CD4-positive, alpha-beta T cell treated with Interleukin-17A for 1 hour (primary cell): Measurements from ENCODE around the gene MYDGF.
"Not testable (repeated sequence)": the region's sequence is repeated elsewhere in the genome, so short reads cannot be mapped to it uniquely, and the experiment has no call there.

ENCODE experiments used
- DNase-seq: peaks from one replicate; pipeline ENCODE4 v3.0.0-alpha.2; 2020

Gene MYDGF

GRCh38 chr19:4699826-4700692 lies 29.9 kb upstream of the MYDGF start:
- no peak for DNase-seq

- DNase-seq: no peak
Measured at GRCh38 chr19:4697304-4697703, 27.2 kb upstream of the MYDGF start.

GRCh38 chr19:4695224-4695731 lies 25.1 kb upstream of the MYDGF start:
- DNase-seq: no peak

- no peak for DNase-seq
Measured at GRCh38 chr19:4694211-4694987, 24.3 kb upstream of the MYDGF start.

- no peak for DNase-seq
Measured at GRCh38 chr19:4693471-4694121, 23.5 kb upstream of the MYDGF start.

GRCh38 chr19:4693078-4693350 lies 22.9 kb upstream of the MYDGF start:
- no peak for DNase-seq

- no peak for DNase-seq
Measured at GRCh38 chr19:4692251-4693077, 22.3 kb upstream of the MYDGF start.

- no peak for DNase-seq
Measured at GRCh38 chr19:4691373-4691772, 21.2 kb upstream of the MYDGF start.

- no peak for DNase-seq
Measured at GRCh38 chr19:4690361-4690760, 20.2 kb upstream of the MYDGF start.

- DNase-seq: no peak
Measured at GRCh38 chr19:4689403-4689802, 19.3 kb upstream of the MYDGF start.

GRCh38 chr19:4688587-4688986 lies 18.4 kb upstream of the MYDGF start:
- no peak for DNase-seq

- DNase-seq: no peak
Measured at GRCh38 chr19:4687396-4687795, 17.3 kb upstream of the MYDGF start.

- DNase-seq: no peak
Measured at GRCh38 chr19:4686700-4687099, 16.6 kb upstream of the MYDGF start.

- DNase-seq: no peak
Measured at GRCh38 chr19:4684312-4685095, 14.4 kb upstream of the MYDGF start.

GRCh38 chr19:4682417-4683200 lies 12.5 kb upstream of the MYDGF start:
- no peak for DNase-seq

- not testable (repeated sequence) for DNase-seq
Measured at GRCh38 chr19:4680021-4680420, 9.9 kb upstream of the MYDGF start.

GRCh38 chr19:4678881-4679790 lies 9.0 kb upstream of the MYDGF start:
- DNase-seq: peak; percentile 21

GRCh38 chr19:4676955-4677731 lies 7.0 kb upstream of the MYDGF start:
- DNase-seq: peak; percentile 28

GRCh38 chr19:4675346-4675745 lies 5.2 kb upstream of the MYDGF start:
- DNase-seq: no peak
